Astrocyte (in vitro differentiated cells and primary cell): ENCODE results near the gene CCDC15. TPM values are rescaled to one million over a fixed set of nuclear protein-coding genes. Genes with fewer than 3 reads are reported as not detected.
"Not testable (repeated sequence)": the region's sequence is repeated elsewhere in the genome, so short reads cannot be mapped to it uniquely, and the experiment has no call there.

ENCODE experiments used
- DNase-seq: peaks from one replicate; pipeline ENCODE4 v3.0.0-alpha.2; 2010; ENCODE audit warnings: low read depth
- FAIRE-seq: peaks from 2 replicates; lab custom pipeline; 2011; peaks lifted over from hg19 to GRCh38; lab: Jason Lieb, UNC
- H2AFZ ChIP-seq: 2 replicates; pipeline ENCODE4 v1.6.0; 2012; ENCODE audit warnings: low read depth, low read length, inconsistent platforms
- H3K27ac ChIP-seq: 2 replicates; pipeline ENCODE4 v1.5.1; 2011; ENCODE audit warnings: low read depth, low read length, inconsistent platforms
- H3K27me3 ChIP-seq: 2 replicates; pipeline ENCODE4 v1.6.0; 2011; ENCODE audit warnings: low read length, inconsistent platforms; ENCODE audit not compliant: insufficient read depth
- H3K36me3 ChIP-seq: 2 replicates; pipeline ENCODE4 v1.5.1; 2011; ENCODE audit warnings: low read length, inconsistent platforms; ENCODE audit not compliant: insufficient read depth
- H3K4me1 ChIP-seq: 2 replicates; pipeline ENCODE4 v1.5.1; 2011; ENCODE audit warnings: low read length, inconsistent platforms; ENCODE audit not compliant: insufficient read depth
- H3K4me2 ChIP-seq: 2 replicates; pipeline ENCODE4 v1.6.0; 2012; ENCODE audit warnings: low read length, inconsistent platforms
- H3K4me3 ChIP-seq: 2 replicates; pipeline ENCODE4 v1.5.1; 2011; ENCODE audit warnings: low read depth, mild to moderate bottlenecking, low read length, inconsistent platforms; ENCODE audit not compliant: insufficient read depth
- H3K79me2 ChIP-seq: 2 replicates; pipeline ENCODE4 v1.6.0; 2012; ENCODE audit warnings: mild to moderate bottlenecking, low read length, inconsistent platforms; ENCODE audit not compliant: insufficient read depth
- H3K9ac ChIP-seq: 2 replicates; pipeline ENCODE4 v1.6.0; 2012; ENCODE audit warnings: mild to moderate bottlenecking, low read length, inconsistent platforms
- H3K9me3 ChIP-seq: 2 replicates; pipeline ENCODE4 v1.5.1; 2012; ENCODE audit warnings: low read depth, mild to moderate bottlenecking, low read length, inconsistent platforms; ENCODE audit not compliant: insufficient read depth
- H4K20me1 ChIP-seq: 2 replicates; pipeline ENCODE4 v1.6.0; 2012; ENCODE audit warnings: low read length, inconsistent platforms; ENCODE audit not compliant: insufficient read depth
- H3K27ac Mint-ChIP-seq: one replicate; pipeline ENCODE4 v1.8.0; 2021; ENCODE audit warnings: mild to moderate bottlenecking, mixed read lengths; ENCODE audit not compliant: unreplicated experiment
- H3K27me3 Mint-ChIP-seq: one replicate; pipeline ENCODE4 v1.8.0; 2021; ENCODE audit warnings: low read depth, mixed read lengths; ENCODE audit not compliant: unreplicated experiment
- H3K36me3 Mint-ChIP-seq: one replicate; pipeline ENCODE4 v1.8.0; 2021; ENCODE audit warnings: low read depth, mixed read lengths; ENCODE audit not compliant: unreplicated experiment
- H3K4me1 Mint-ChIP-seq: one replicate; pipeline ENCODE4 v1.8.0; 2021; ENCODE audit warnings: low read depth, mixed read lengths; ENCODE audit not compliant: unreplicated experiment
- H3K4me3 Mint-ChIP-seq: one replicate; pipeline ENCODE4 v1.8.0; 2021; ENCODE audit warnings: mild to moderate bottlenecking, moderate library complexity, mixed read lengths; ENCODE audit not compliant: unreplicated experiment
- H3K9me3 Mint-ChIP-seq: one replicate; pipeline ENCODE4 v1.8.0; 2021; ENCODE audit warnings: mild to moderate bottlenecking, mixed read lengths; ENCODE audit not compliant: unreplicated experiment
- CTCF ChIP-seq: IDR thresholded peaks from 2 replicates; pipeline ENCODE4 v1.5.1; 2011; ENCODE audit warnings: low read depth, mild to moderate bottlenecking, inconsistent platforms, low read length, moderate library complexity; ENCODE audit not compliant: insufficient read depth
- EZH2 ChIP-seq: IDR thresholded peaks from 2 replicates; pipeline ENCODE4 v1.6.1; 2012; ENCODE audit warnings: mild to moderate bottlenecking, low read length, inconsistent platforms; ENCODE audit not compliant: insufficient read depth
- total RNA-seq: library from RNA; stranded (reverse); gene quantifications from 2 replicates; pipeline ENCODE4 v1.2.1, GENCODE V29; 2021

Gene CCDC15
- total RNA-seq, 1 donor from 2014 or later = 0.75 TPM

DNA sequence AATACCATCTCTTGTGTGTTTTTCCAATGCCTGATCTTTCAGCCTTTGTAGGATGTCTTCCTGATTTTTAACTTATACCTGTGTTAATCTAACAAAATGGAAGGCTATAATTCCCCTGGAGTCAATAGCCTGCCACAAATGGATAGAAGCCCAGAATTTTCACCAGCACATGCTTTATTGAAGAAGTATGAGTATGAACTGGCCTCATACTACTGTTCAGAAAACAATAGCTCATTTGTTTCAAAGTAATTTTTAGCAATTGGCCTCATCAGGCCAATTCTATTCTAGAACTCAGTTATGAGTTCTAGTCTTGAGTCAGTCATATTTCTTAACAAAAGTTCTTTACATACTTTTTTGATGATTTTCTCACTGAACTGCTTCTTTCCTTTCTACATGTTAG, 68.5 kb downstream of the CCDC15 start:
- no peaks in the 10 kb centered on the region for H3K79me2 ChIP-seq
- DNase-seq = no peak
- FAIRE-seq = no peak
- H3K27me3 ChIP-seq = no peaks in the 10 kb centered on the region
- no peaks in the 10 kb centered on the region for H3K9me3 Mint-ChIP-seq
- H3K36me3 Mint-ChIP-seq = no peaks in the 10 kb centered on the region
- no peaks in the 10 kb centered on the region for H3K4me1 Mint-ChIP-seq
- no peak overlapping the region for H2AFZ ChIP-seq
- H3K9ac ChIP-seq = no peak overlapping the region
- no peak overlapping the region for H3K27ac ChIP-seq
- H4K20me1 ChIP-seq = no peaks in the 10 kb centered on the region
- H3K4me3 Mint-ChIP-seq = no peak overlapping the region
- no peaks in the 10 kb centered on the region for H3K36me3 ChIP-seq
- no peaks in the 10 kb centered on the region for H3K4me1 ChIP-seq
- no peak for TF ChIP-seq EZH2
- no peak for TF ChIP-seq CTCF
- no peak overlapping the region for H3K27ac Mint-ChIP-seq
- no peak overlapping the region for H3K4me3 ChIP-seq
- H3K4me2 ChIP-seq = no peak overlapping the region
- no peaks in the 10 kb centered on the region for H3K9me3 ChIP-seq
- no peaks in the 10 kb centered on the region for H3K27me3 Mint-ChIP-seq

DNA sequence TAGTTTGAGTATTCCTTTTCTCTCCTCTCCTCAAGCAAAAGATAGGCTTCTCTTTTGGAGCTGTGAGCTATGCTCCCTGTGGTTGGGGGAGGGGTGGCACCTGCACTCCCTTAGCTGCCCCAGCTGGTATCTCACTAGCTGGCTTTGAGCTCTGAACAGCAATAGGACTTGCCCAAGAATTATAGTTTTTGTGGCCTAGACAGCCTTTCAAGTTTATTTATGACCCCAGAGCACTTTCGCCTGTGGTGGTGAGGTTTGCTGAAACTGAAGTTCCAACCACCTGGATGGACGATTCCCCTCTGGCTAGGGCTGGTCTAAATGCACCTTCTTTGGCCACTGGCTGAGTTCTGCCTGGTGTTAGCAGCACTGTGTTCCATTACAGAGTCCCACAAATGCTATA, 72.0 kb downstream of the CCDC15 start:
- no peaks in the 10 kb centered on the region for H3K27me3 Mint-ChIP-seq
- H3K36me3 Mint-ChIP-seq = no peaks in the 10 kb centered on the region
- Histone ChIP-seq H3K4me2 (no peak overlapping the region), H3K27me3 (no peaks in the 10 kb centered on the region), H3K4me1 (no peaks in the 10 kb centered on the region), H4K20me1 (no peaks in the 10 kb centered on the region), H3K27ac (no peak overlapping the region), H3K9ac (no peak overlapping the region), H3K9me3 (no peaks in the 10 kb centered on the region), H3K79me2 (no peaks in the 10 kb centered on the region), H3K36me3 (no peaks in the 10 kb centered on the region), H3K4me3 (no peak overlapping the region), H2AFZ (no peak overlapping the region)
- no peak overlapping the region for H3K4me3 Mint-ChIP-seq
- no peaks in the 10 kb centered on the region for H3K4me1 Mint-ChIP-seq
- no peak overlapping the region for H3K27ac Mint-ChIP-seq
- no peak for TF ChIP-seq CTCF
- no peak for TF ChIP-seq EZH2
- peaks cover 6% of the 10 kb centered on the region for H3K9me3 Mint-ChIP-seq
- FAIRE-seq = no peak
- no peak for DNase-seq

DNA sequence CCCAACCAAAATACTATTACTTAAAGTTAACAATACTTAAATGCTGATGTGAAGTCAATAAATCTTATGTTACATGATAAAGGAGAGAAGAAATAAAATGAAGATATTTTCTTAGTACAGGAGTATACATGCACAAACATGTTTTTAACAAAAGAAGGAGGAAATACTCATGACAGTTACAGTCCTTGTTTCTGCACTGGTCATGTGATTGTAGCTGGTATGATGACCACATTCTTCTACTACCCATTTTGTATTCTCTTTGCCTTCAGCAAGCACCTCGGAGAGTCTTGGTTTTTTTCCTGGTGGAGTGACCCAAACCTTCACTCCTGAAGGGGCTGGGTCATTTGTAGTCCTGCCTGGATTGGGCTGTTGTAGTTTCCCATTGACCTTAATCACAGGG, 75.4 kb downstream of the CCDC15 start:
- not testable (repeated sequence) for H4K20me1 ChIP-seq, H3K27ac Mint-ChIP-seq, H3K4me2 ChIP-seq, H3K4me1 ChIP-seq, H3K9ac ChIP-seq, DNase-seq, H3K4me3 Mint-ChIP-seq, H3K36me3 ChIP-seq, H3K79me2 ChIP-seq, H2AFZ ChIP-seq, H3K36me3 Mint-ChIP-seq, H3K4me3 ChIP-seq, H3K4me1 Mint-ChIP-seq, FAIRE-seq, H3K27me3 Mint-ChIP-seq, H3K9me3 ChIP-seq, H3K27ac ChIP-seq, H3K27me3 ChIP-seq
- H3K9me3 Mint-ChIP-seq = peaks cover 22% of the 10 kb centered on the region
